ENCODE results near the gene ING5. TPM values are rescaled to one million over a fixed set of nuclear protein-coding genes. Genes with fewer than 3 reads are reported as not detected.

The ING5 gene
- total RNA-seq, 1 experiment from 2014 or later = 28.6 TPM

- H3K27me3 Mint-ChIP-seq (ENCODE audit: insufficient read depth, unreplicated experiment) = no peaks in the 10 kb centered on the region
- H3K4me1 Mint-ChIP-seq (ENCODE audit: low read depth, unreplicated experiment) = peaks cover 6% of the 10 kb centered on the region
- H3K9me3 Mint-ChIP-seq (ENCODE audit: unreplicated experiment) = no peaks in the 10 kb centered on the region
- Histone ChIP-seq H3K4me1 (no peaks in the 10 kb centered on the region), H3K27me3 (replicated peaks; ENCODE audit: control insufficient read depth, insufficient read depth, low read length) (no peaks in the 10 kb centered on the region), H3K9me3 (no peaks in the 10 kb centered on the region), H3K36me3 (ENCODE audit: control insufficient read depth, insufficient read depth, low read length) (no peaks in the 10 kb centered on the region), H3K4me3 (ENCODE audit: low read depth, low read length) (no peak overlapping the region)
- no TSS peak for BruUV-seq (replicated peaks)
- no peak overlapping the region for H3K27ac Mint-ChIP-seq (ENCODE audit: unreplicated experiment)
- intact Hi-C loops (cut with micrococcal nuclease; ENCODE audit: unreplicated experiment) = loop anchor here (10.0 kb wide), 1 partner anchor 206 kb away; no protein-coding TSS in a partner anchor
- CTCF ChIA-PET = no interaction called here
- H3K36me3 Mint-ChIP-seq (ENCODE audit: insufficient read depth, unreplicated experiment) = peaks cover 50% of the 10 kb centered on the region
- no peak for DNase-seq
- TF ChIP-seq, protein P1, sequence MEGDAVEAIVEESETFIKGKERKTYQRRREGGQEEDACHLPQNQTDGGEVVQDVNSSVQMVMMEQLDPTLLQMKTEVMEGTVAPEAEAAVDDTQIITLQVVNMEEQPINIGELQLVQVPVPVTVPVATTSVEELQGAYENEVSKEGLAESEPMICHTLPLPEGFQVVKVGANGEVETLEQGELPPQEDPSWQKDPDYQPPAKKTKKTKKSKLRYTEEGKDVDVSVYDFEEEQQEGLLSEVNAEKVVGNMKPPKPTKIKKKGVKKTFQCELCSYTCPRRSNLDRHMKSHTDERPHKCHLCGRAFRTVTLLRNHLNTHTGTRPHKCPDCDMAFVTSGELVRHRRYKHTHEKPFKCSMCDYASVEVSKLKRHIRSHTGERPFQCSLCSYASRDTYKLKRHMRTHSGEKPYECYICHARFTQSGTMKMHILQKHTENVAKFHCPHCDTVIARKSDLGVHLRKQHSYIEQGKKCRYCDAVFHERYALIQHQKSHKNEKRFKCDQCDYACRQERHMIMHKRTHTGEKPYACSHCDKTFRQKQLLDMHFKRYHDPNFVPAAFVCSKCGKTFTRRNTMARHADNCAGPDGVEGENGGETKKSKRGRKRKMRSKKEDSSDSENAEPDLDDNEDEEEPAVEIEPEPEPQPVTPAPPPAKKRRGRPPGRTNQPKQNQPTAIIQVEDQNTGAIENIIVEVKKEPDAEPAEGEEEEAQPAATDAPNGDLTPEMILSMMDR (IDR thresholded peaks at IDR 0.05; ENCODE audit: insufficient read depth in 1 of 2, low read depth in 1 of 2, low read length in 1 of 2, severe bottlenecking in 1 of 2, unreplicated experiment in 1 of 2) = no peak
- no peak overlapping the region for H3K4me3 Mint-ChIP-seq (ENCODE audit: unreplicated experiment)
- POLR2A ChIA-PET = no interaction called here
Observed at GRCh38 chr2:241668839-241669238, 33.0 kb upstream of the ING5 start.

GRCh38 chr2:241670333-241671110 lies 31.3 kb upstream of the ING5 start:
- Histone ChIP-seq H3K36me3 (ENCODE audit: control insufficient read depth, insufficient read depth, low read length) (no peaks in the 10 kb centered on the region), H3K4me1 (no peaks in the 10 kb centered on the region), H3K4me3 (ENCODE audit: low read depth, low read length) (no peak overlapping the region), H3K9me3 (no peaks in the 10 kb centered on the region), H3K27me3 (replicated peaks; ENCODE audit: control insufficient read depth, insufficient read depth, low read length) (no peaks in the 10 kb centered on the region)
- intact Hi-C loops (cut with micrococcal nuclease; ENCODE audit: unreplicated experiment) = no loop called here
- H3K4me1 Mint-ChIP-seq (ENCODE audit: low read depth, unreplicated experiment) = peaks cover 1% of the 10 kb centered on the region
- no peaks in the 10 kb centered on the region for H3K27me3 Mint-ChIP-seq (ENCODE audit: insufficient read depth, unreplicated experiment)
- POLR2A ChIA-PET = no interaction called here
- BruUV-seq (replicated peaks) = no TSS peak
- no peak overlapping the region for H3K4me3 Mint-ChIP-seq (ENCODE audit: unreplicated experiment)
- H3K36me3 Mint-ChIP-seq (ENCODE audit: insufficient read depth, unreplicated experiment) = peaks cover 51% of the 10 kb centered on the region
- DNase-seq = no peak
- no peak overlapping the region for H3K27ac Mint-ChIP-seq (ENCODE audit: unreplicated experiment)
- H3K9me3 Mint-ChIP-seq (ENCODE audit: unreplicated experiment) = no peaks in the 10 kb centered on the region
- TF ChIP-seq, protein P1 (IDR thresholded peaks at IDR 0.05; ENCODE audit: insufficient read depth in 1 of 2, low read depth in 1 of 2, low read length in 1 of 2, severe bottlenecking in 1 of 2, unreplicated experiment in 1 of 2) = no peak
- CTCF ChIA-PET = no interaction called here

GRCh38 chr2:241671457-241672240 lies 30.2 kb upstream of the ING5 start:
- H3K4me1 ChIP-seq = no peaks in the 10 kb centered on the region
- Mint-ChIP-seq H3K27ac (ENCODE audit: unreplicated experiment) (no peak overlapping the region), H3K27me3 (ENCODE audit: insufficient read depth, unreplicated experiment) (no peaks in the 10 kb centered on the region), H3K4me1 (ENCODE audit: low read depth, unreplicated experiment) (no peaks in the 10 kb centered on the region), H3K4me3 (ENCODE audit: unreplicated experiment) (no peak overlapping the region), H3K36me3 (ENCODE audit: insufficient read depth, unreplicated experiment) (peaks cover 48% of the 10 kb centered on the region), H3K9me3 (ENCODE audit: unreplicated experiment) (no peaks in the 10 kb centered on the region)
- ChIA-PET POLR2A (no interaction called here), CTCF (no interaction called here)
- TF ChIP-seq, protein P1 (IDR thresholded peaks at IDR 0.05; ENCODE audit: insufficient read depth in 1 of 2, low read depth in 1 of 2, low read length in 1 of 2, severe bottlenecking in 1 of 2, unreplicated experiment in 1 of 2) = no peak
- no peak overlapping the region for H3K4me3 ChIP-seq (ENCODE audit: low read depth, low read length)
- no peaks in the 10 kb centered on the region for H3K27me3 ChIP-seq (replicated peaks; ENCODE audit: control insufficient read depth, insufficient read depth, low read length)
- no peak for DNase-seq
- intact Hi-C loops (cut with micrococcal nuclease; ENCODE audit: unreplicated experiment) = no loop called here
- no peaks in the 10 kb centered on the region for H3K9me3 ChIP-seq
- BruUV-seq (replicated peaks) = no TSS peak
- no peaks in the 10 kb centered on the region for H3K36me3 ChIP-seq (ENCODE audit: control insufficient read depth, insufficient read depth, low read length)
